GM12865 (cell line): Measurements from ENCODE around the gene KCNK18.

Experiments
- DNase-seq: peaks from one replicate; pipeline ENCODE4 v3.0.0; 2010; ENCODE audit warnings: low read depth
- H3K4me3 ChIP-seq: 2 replicates; pipeline ENCODE4 v1.5.1; 2011; ENCODE audit warnings: mild to moderate bottlenecking, low read depth, low read length, control low read depth
- CTCF ChIP-seq: IDR thresholded peaks from 2 replicates; pipeline ENCODE4 v1.5.1; 2011; ENCODE audit warnings: low read length, control low read depth, low read depth, inconsistent platforms; ENCODE audit not compliant: insufficient read depth; ENCODE audit errors: missing control alignments

KCNK18 gene

GRCh38 chr10:117197189-117197588 is at the start of gene KCNK18:
Gene KCNK18 (plus strand): TSS chr10:117197489. CDS start chr10:117197489, 0 bp downstream.
- TF ChIP-seq CTCF, result no peak
- no peak within 1 kb of the TSS for H3K4me3 ChIP-seq
- no peak for DNase-seq

DNA sequence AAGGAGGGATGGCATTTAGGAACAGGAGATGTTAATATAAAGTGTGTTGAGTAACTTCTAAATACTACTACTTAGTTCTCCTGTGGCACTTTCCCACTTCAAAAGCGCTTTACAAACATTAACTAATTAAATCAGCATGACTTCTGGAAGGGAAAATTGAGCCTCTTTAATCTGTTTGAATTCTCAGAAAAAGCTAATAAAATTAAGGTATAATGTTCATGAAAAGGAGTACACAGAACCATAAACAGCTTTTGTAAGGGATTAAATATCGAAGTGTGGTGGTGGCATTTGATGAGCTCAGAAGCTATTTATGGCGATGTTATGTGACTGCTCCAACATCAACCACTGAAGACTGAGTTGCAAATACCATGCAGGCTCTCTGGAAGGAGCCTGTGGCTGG is 49.0 kb upstream of the KCNK18 start:
- no peak overlapping the region for H3K4me3 ChIP-seq
- TF ChIP-seq CTCF, result no peak
- DNase-seq, result no peak

GRCh38 chr10:117152668-117153067 is 44.6 kb upstream of the KCNK18 start:
- DNase-seq, result no peak
- TF ChIP-seq CTCF, result no peak
- no peak overlapping the region for H3K4me3 ChIP-seq

DNA sequence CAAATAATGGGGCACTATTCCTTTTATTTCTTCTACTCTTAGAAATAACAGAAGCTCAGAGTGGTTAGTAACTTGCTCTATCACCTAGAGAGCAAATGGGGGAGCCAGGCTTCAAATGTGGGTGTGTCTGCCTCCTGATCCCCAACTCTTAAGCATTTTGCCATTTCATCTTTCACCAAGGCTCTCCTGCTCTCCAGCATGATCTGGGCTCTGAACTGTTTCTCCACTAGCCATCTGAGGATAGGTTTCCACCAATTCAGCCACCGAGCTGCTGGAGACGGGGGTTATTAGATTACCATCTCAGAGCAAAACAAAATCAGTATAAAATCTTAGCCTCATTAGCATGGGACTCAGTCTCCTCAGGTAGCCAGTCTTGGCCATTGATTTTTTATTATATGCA is 39.0 kb upstream of the KCNK18 start:
- H3K4me3 ChIP-seq, result no peak overlapping the region
- no peak for DNase-seq
- TF ChIP-seq CTCF, result no peak

DNA sequence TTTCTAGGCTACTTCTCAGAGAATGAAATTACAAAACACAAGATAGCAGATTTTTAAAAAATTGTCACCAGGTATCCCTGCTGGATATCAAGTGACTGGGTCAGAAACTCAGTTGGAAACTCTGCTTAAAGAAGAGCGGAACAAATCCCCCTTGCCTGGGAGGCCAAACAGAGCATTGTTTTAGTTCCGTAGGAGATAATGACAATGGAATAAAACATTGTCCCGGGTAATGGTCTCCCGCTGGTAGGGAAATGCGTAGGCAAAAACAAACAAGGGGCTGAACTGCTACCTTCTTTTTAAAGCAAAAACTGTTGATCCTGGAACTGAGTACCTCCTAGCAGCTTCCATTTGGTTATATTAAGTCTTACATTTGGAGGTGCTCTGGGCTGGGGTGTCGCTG is 37.9 kb upstream of the KCNK18 start:
- TF ChIP-seq CTCF, result no peak
- no peak for DNase-seq
- H3K4me3 ChIP-seq, result no peak overlapping the region

- TF ChIP-seq CTCF, result no peak
- DNase-seq, result no peak
Observed at GRCh38 chr10:117160567-117160966, 36.7 kb upstream of the KCNK18 start.

DNA sequence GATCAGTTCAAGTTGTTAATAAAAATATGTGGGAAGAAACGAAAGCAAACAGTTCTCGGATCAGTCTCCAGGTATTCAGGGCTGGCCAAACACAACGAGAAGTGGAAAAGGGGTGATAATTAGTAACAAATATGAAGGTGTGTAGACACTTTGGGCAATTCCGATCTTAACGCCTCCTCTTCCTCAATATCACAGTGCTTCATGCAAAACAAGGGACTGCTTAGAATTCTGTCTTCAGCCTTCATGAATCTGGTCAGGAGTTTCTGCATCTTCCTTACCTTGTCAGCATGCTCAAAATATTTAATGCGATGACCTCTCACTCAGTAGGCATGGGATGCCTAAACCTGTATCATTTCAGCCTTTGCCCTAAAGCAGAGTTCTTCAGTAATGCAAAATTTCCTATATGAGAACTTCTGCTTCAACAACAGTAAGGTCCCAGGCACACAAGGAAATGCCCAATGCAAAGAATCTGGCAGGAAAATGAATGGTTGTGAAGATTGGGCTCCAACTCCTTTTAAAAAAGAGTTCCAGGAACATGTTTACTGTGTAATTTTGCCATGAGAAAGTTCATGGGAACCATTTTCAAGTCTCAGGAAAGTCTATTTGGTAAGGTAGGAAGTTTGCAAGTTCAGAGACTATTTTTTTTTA is 35.8 kb upstream of the KCNK18 start:
- TF ChIP-seq CTCF, result no peak
- DNase-seq, result no peak
- H3K4me3 ChIP-seq, result no peak overlapping the region

More at GRCh38 chr10:117160567-117160966, 36.7 kb upstream of the KCNK18 start:
- H3K4me3 ChIP-seq, result no peak overlapping the region
